ENCODE measurements around the gene DGLUCY. TPM values are rescaled to one million over a fixed set of nuclear protein-coding genes. Genes with fewer than 3 reads are reported as not detected.

DGLUCY gene
- total RNA-seq, 1 donor from 2014 or later = 59.2 TPM

GRCh38 chr14:91256661-91257060 lies 142.8 kb downstream of the DGLUCY start:
- no peaks in the 10 kb centered on the region for H3K36me3 ChIP-seq
- no peak overlapping the region for H3K4me3 ChIP-seq
- no peaks in the 10 kb centered on the region for H3K9me3 ChIP-seq
- H3K27ac ChIP-seq = no peak overlapping the region
- DNase-seq (ENCODE audit: low spot score in 2 of 2) = no peak
- intact Hi-C loops (cut with DNase I) = no loop called here
- TF ChIP-seq CTCF (IDR thresholded peaks at IDR 0.05) = no peak
- peaks cover 4% of the 10 kb centered on the region for H3K27me3 ChIP-seq
- peaks cover 4 to 5% of the 10 kb centered on the region in 2 donors for H3K4me1 ChIP-seq

- no peak overlapping the region for H3K4me3 ChIP-seq
- peaks cover 4 to 5% of the 10 kb centered on the region in 2 donors for H3K4me1 ChIP-seq
- intact Hi-C loops (cut with DNase I) = no loop called here
- no peaks in the 10 kb centered on the region for H3K9me3 ChIP-seq
- no peak for DNase-seq (ENCODE audit: low spot score in 2 of 2)
- TF ChIP-seq CTCF (IDR thresholded peaks at IDR 0.05) = no peak
- no peaks in the 10 kb centered on the region for H3K36me3 ChIP-seq
- no peak overlapping the region for H3K27ac ChIP-seq
- H3K27me3 ChIP-seq = peaks cover 4% of the 10 kb centered on the region
Measured at GRCh38 chr14:91257328-91258010, 143.6 kb downstream of the DGLUCY start.

- H3K4me3 ChIP-seq = no peak overlapping the region
- no peak for TF ChIP-seq CTCF (IDR thresholded peaks at IDR 0.05)
- intact Hi-C loops (cut with DNase I) = no loop called here
- no peaks in the 10 kb centered on the region for H3K9me3 ChIP-seq
- peaks cover under 1% of the 10 kb centered on the region in 2 donors for H3K4me1 ChIP-seq
- H3K27ac ChIP-seq = no peak overlapping the region
- no peaks in the 10 kb centered on the region for H3K27me3 ChIP-seq
- DNase-seq (ENCODE audit: low spot score in 2 of 2) = no peak
- no peaks in the 10 kb centered on the region for H3K36me3 ChIP-seq
Measured at GRCh38 chr14:91258011-91258618, 144.2 kb downstream of the DGLUCY start.

GRCh38 chr14:91258876-91259275 lies 145.0 kb downstream of the DGLUCY start:
- intact Hi-C loops (cut with DNase I) = no loop called here

GRCh38 chr14:91261115-91261514 lies 147.2 kb downstream of the DGLUCY start:
- Histone ChIP-seq H3K4me1 (peaks cover 0 to 4% of the 10 kb centered on the region in 2 donors), H3K27me3 (no peaks in the 10 kb centered on the region), H3K27ac (no peak overlapping the region), H3K9me3 (no peaks in the 10 kb centered on the region), H3K36me3 (no peaks in the 10 kb centered on the region), H3K4me3 (no peak overlapping the region)
- intact Hi-C loops (cut with DNase I) = no loop called here
- no peak for DNase-seq (ENCODE audit: low spot score in 2 of 2)
- no peak for TF ChIP-seq CTCF (IDR thresholded peaks at IDR 0.05)

More at GRCh38 chr14:91258876-91259275, 145.0 kb downstream of the DGLUCY start:
- Histone ChIP-seq H3K36me3 (no peaks in the 10 kb centered on the region), H3K27me3 (no peaks in the 10 kb centered on the region), H3K27ac (no peak overlapping the region), H3K4me3 (no peak overlapping the region), H3K9me3 (no peaks in the 10 kb centered on the region), H3K4me1 (no peaks in the 10 kb centered on the region)
- no peak for DNase-seq (ENCODE audit: low spot score in 2 of 2)
- TF ChIP-seq CTCF (IDR thresholded peaks at IDR 0.05) = no peak

Measured in ascending aorta (tissue), 2 donors.